Prostate gland (tissue), 2 donors: Measurements from ENCODE around the gene SMCO4. TPM values are rescaled to one million over a fixed set of nuclear protein-coding genes. Genes with fewer than 3 reads are reported as not detected.

Experiments used
- DNase-seq: peaks from one replicate; pipeline ENCODE4 v3.0.0-alpha.2; 2019; ENCODE audit warnings: low spot score
- H3K27ac ChIP-seq, 2 donors: fragments of 200-600 bp; sonication (generic); 2 replicates each; pipeline ENCODE4 v1.5.1; 2017 to 2019
- H3K27me3 ChIP-seq: fragments of 200-600 bp; sonication (generic); replicated peaks from 2 replicates; pipeline ENCODE4 v1.5.1; 2019; ENCODE audit not compliant: insufficient read depth
- H3K36me3 ChIP-seq, 2 donors: fragments of 200-600 bp; sonication (generic); 1 replicate in 1 of 2; 2 replicates in 1 of 2; pipeline versions ENCODE4 v1.5.1 to v1.8.1; 2017 to 2019
- H3K4me1 ChIP-seq: fragments of 200-600 bp; sonication (generic); replicated peaks from 2 replicates; pipeline ENCODE4 v1.5.1; 2019
- H3K4me3 ChIP-seq, 2 donors: fragments of 200-600 bp; sonication (generic); 2 replicates each; pipeline ENCODE4 v1.5.1; 2017 to 2019
- H3K9me3 ChIP-seq: fragments of 200-600 bp; sonication (generic); 2 replicates; pipeline ENCODE4 v1.5.1; 2017
- CTCF ChIP-seq, 4 experiments: fragments of 200-600 bp in 2 of 4; fragments of 450-650 bp in 2 of 4; sonication (generic) in 2 of 4; IDR thresholded peaks; 1 replicate in 3 of 4; 2 replicates in 1 of 4; pipeline ENCODE4 v1.5.1; 2016 to 2019; ENCODE audit warnings: antibody characterized with exemption in 4 of 4, mild to moderate bottlenecking in 2 of 4, moderate library complexity in 2 of 4
- POLR2A ChIP-seq: fragments of 450-650 bp; IDR thresholded peaks from one replicate; pipeline ENCODE4 v1.6.1; 2016; ENCODE audit warnings: antibody characterized with exemption, mild to moderate bottlenecking
- POLR2AphosphoS5 ChIP-seq: sonication (generic); formaldehyde crosslinking; IDR thresholded peaks from one replicate; pipeline ENCODE4 v1.6.1; 2017; ENCODE audit warnings: antibody characterized with exemption
- WGBS: methylation state at CpG from one replicate; pipeline ENCODE4 v1.1.5; 2018; 5-methylcytosine and 5-hydroxymethylcytosine counted together
- intact Hi-C: fragments of 100-400 bp; cut with DNase I; formaldehyde crosslinking; loops from one replicate; pipeline ENCODE4 v1.14.2; 2022
- total RNA-seq, 2 donors: library from RNA; depleted of rRNA; stranded (reverse); fragments of >200 nt; gene quantifications; one replicate each; pipeline ENCODE4 v1.1.0, GENCODE V29; 2016

The SMCO4 gene
- total RNA-seq, 2 donors from 2014 or later, result 63.8 to 140 TPM

GRCh38 chr11:93541884-93542810, 1.0 kb downstream of the SMCO4 start:
- peaks cover 17% of the 10 kb centered on the region for H3K4me1 ChIP-seq
- H3K27ac ChIP-seq, result peak overlapping the region; percentile 89 to 94
- intact Hi-C loops, result loop anchor here (2.0 kb wide), 1 partner anchor 307 kb away; no protein-coding TSS in a partner anchor
- no peaks in the 10 kb centered on the region for H3K36me3 ChIP-seq
- 6% methylated on average over 29 of the region's 29 CpGs for WGBS
- H3K27me3 ChIP-seq, result no peaks in the 10 kb centered on the region
- no peak for TF ChIP-seq CTCF (IDR thresholded peaks at IDR 0.05)
- TF ChIP-seq POLR2A, result peak; percentile 52
- TF ChIP-seq POLR2AphosphoS5, result peak; percentile 74
- DNase-seq, result peak; percentile 71
- H3K9me3 ChIP-seq, result no peaks in the 10 kb centered on the region
- H3K4me3 ChIP-seq, result peak overlapping the region; percentile 58 to 78

GRCh38 chr11:93540896-93541553, 2.2 kb downstream of the SMCO4 start:
- H3K4me1 ChIP-seq, result peaks cover 21% of the 10 kb centered on the region
- 65% methylated on average over 1 of the region's 1 CpG for WGBS
- no peaks in the 10 kb centered on the region for H3K27me3 ChIP-seq
- intact Hi-C loops, result no loop called here
- DNase-seq, result no peak
- H3K4me3 ChIP-seq, result no peak overlapping the region
- no peak for TF ChIP-seq CTCF (IDR thresholded peaks at IDR 0.05)
- TF ChIP-seq POLR2A, result no peak
- TF ChIP-seq POLR2AphosphoS5, result no peak
- H3K36me3 ChIP-seq, result no peaks in the 10 kb centered on the region
- peak overlapping the region in 1 of 2 donors; percentile 94 for H3K27ac ChIP-seq
- no peaks in the 10 kb centered on the region for H3K9me3 ChIP-seq

- no peaks in the 10 kb centered on the region for H3K9me3 ChIP-seq
- no peaks in the 10 kb centered on the region for H3K27me3 ChIP-seq
- TF ChIP-seq CTCF (IDR thresholded peaks at IDR 0.05) (no peak), POLR2A (no peak), POLR2AphosphoS5 (no peak)
- intact Hi-C loops, result no loop called here
- WGBS, result 81% methylated on average over 4 of the region's 4 CpGs
- no peaks in the 10 kb centered on the region for H3K36me3 ChIP-seq
- peaks cover 21% of the 10 kb centered on the region for H3K4me1 ChIP-seq
- no peak overlapping the region for H3K27ac ChIP-seq
- no peak for DNase-seq
- H3K4me3 ChIP-seq, result no peak overlapping the region
These were observed 2.9 kb downstream of the SMCO4 start for GRCh38 chr11:93540337-93540736.

- peak; percentile 45 for DNase-seq
- peak overlapping the region; percentile 49 to 55 for H3K27ac ChIP-seq
- 56% methylated on average over 14 of the region's 14 CpGs for WGBS
- H3K27me3 ChIP-seq, result no peaks in the 10 kb centered on the region
- no peaks in the 10 kb centered on the region for H3K9me3 ChIP-seq
- TF ChIP-seq POLR2A (no peak), POLR2AphosphoS5 (no peak), CTCF (IDR thresholded peaks at IDR 0.05) (no peak)
- no peak overlapping the region for H3K4me3 ChIP-seq
- H3K4me1 ChIP-seq, result peaks cover 21% of the 10 kb centered on the region
- intact Hi-C loops, result no loop called here
- no peaks in the 10 kb centered on the region for H3K36me3 ChIP-seq
These were observed 5.4 kb downstream of the SMCO4 start for GRCh38 chr11:93537767-93538261.
